ENCODE results near the gene STAT1.

Gene STAT1

GRCh38 chr2:191023235-191023679 is 9.3 kb upstream of the STAT1 start:
- 21% methylated on average over 4 of the region's 7 CpGs for WGBS (ENCODE audit: insufficient coverage)
- no peaks in the 10 kb centered on the region for H3K27me3 ChIP-seq (replicated peaks in 2 of 5; ENCODE audit: control insufficient read depth in 4 of 5, insufficient read depth in 5 of 5, low read length in 4 of 5)
- peak; percentile 40 to 91 (median 83) for DNase-seq
- no peaks in the 10 kb centered on the region for H3K36me3 ChIP-seq (ENCODE audit: control insufficient read depth in 4 of 4, insufficient read depth in 4 of 4, low read length in 3 of 4)
- H3K27ac ChIP-seq (ENCODE audit: insufficient read depth in 1 of 2, low read depth in 1 of 2, low read length in 2 of 2, poor library complexity in 1 of 2, severe bottlenecking in 2 of 2): no peak overlapping the region
- CTCF ChIA-PET: interaction anchor here (1.0 to 1.3 kb wide), 3 partner anchors 9 to 27 kb away, joined by 3 to 4 read pairs (median 4); no protein-coding TSS in a partner anchor
- POLR2A ChIA-PET: no interaction called here
- no peaks in the 10 kb centered on the region for H3K9me3 ChIP-seq (ENCODE audit: control extremely low read depth in 1 of 5, control insufficient read depth in 4 of 5, insufficient read depth in 2 of 5, low read depth in 1 of 5, low read length in 4 of 5)
- peak overlapping the region in 3 of 7 experiments; percentile 26 to 42 (median 32) for H3K4me3 ChIP-seq (ENCODE audit: control insufficient read depth in 1 of 7, extremely low read depth in 1 of 7, insufficient read depth in 4 of 7, low read depth in 2 of 7, low read length in 6 of 7)
- peaks cover 20 to 56% (median 37%) of the 10 kb centered on the region in 4 experiments for H3K4me1 ChIP-seq (ENCODE audit: control extremely low read depth in 1 of 4, control insufficient read depth in 4 of 4, insufficient read depth in 4 of 4, low read length in 3 of 4)

GRCh38 chr2:191020742-191021381 is 6.9 kb upstream of the STAT1 start:
- H3K36me3 ChIP-seq (ENCODE audit: control insufficient read depth in 4 of 4, insufficient read depth in 4 of 4, low read length in 3 of 4): no peaks in the 10 kb centered on the region
- WGBS (ENCODE audit: insufficient coverage): 9% methylated on average over 12 of the region's 14 CpGs
- peak overlapping the region; percentile 56 to 73 (median 68) for H3K4me3 ChIP-seq (ENCODE audit: control insufficient read depth in 1 of 7, extremely low read depth in 1 of 7, insufficient read depth in 4 of 7, low read depth in 2 of 7, low read length in 6 of 7)
- ChIA-PET CTCF (interaction anchor here (1.0 to 1.5 kb wide), 4 partner anchors 13 to 67 kb away, joined by 3 to 4 read pairs (median 3); no protein-coding TSS in a partner anchor), POLR2A (interaction anchor here (1.0 to 1.3 kb wide), 3 partner anchors 9 to 41 kb away, joined by 3 to 4 read pairs (median 3); no protein-coding TSS in a partner anchor)
- H3K9me3 ChIP-seq (ENCODE audit: control extremely low read depth in 1 of 5, control insufficient read depth in 4 of 5, insufficient read depth in 2 of 5, low read depth in 1 of 5, low read length in 4 of 5): no peaks in the 10 kb centered on the region
- DNase-seq: peak; percentile 55 to 78 (median 69)
- no peaks in the 10 kb centered on the region for H3K27me3 ChIP-seq (replicated peaks in 2 of 5; ENCODE audit: control insufficient read depth in 4 of 5, insufficient read depth in 5 of 5, low read length in 4 of 5)
- peak overlapping the region; percentile 99 for H3K27ac ChIP-seq (ENCODE audit: insufficient read depth in 1 of 2, low read depth in 1 of 2, low read length in 2 of 2, poor library complexity in 1 of 2, severe bottlenecking in 2 of 2)
- peaks cover 20 to 55% (median 35%) of the 10 kb centered on the region in 4 experiments for H3K4me1 ChIP-seq (ENCODE audit: control extremely low read depth in 1 of 4, control insufficient read depth in 4 of 4, insufficient read depth in 4 of 4, low read length in 3 of 4)

GRCh38 chr2:191020221-191020741 is 6.3 kb upstream of the STAT1 start:
- peak overlapping the region; percentile 56 to 73 (median 68) for H3K4me3 ChIP-seq (ENCODE audit: control insufficient read depth in 1 of 7, extremely low read depth in 1 of 7, insufficient read depth in 4 of 7, low read depth in 2 of 7, low read length in 6 of 7)
- peaks cover 20 to 53% (median 36%) of the 10 kb centered on the region in 4 experiments for H3K4me1 ChIP-seq (ENCODE audit: control extremely low read depth in 1 of 4, control insufficient read depth in 4 of 4, insufficient read depth in 4 of 4, low read length in 3 of 4)
- CTCF ChIA-PET: interaction anchor here (1.0 to 1.5 kb wide), 4 partner anchors 12 to 66 kb away, joined by 3 to 4 read pairs (median 3); no protein-coding TSS in a partner anchor
- H3K36me3 ChIP-seq (ENCODE audit: control insufficient read depth in 4 of 4, insufficient read depth in 4 of 4, low read length in 3 of 4): no peaks in the 10 kb centered on the region
- no peaks in the 10 kb centered on the region for H3K27me3 ChIP-seq (replicated peaks in 2 of 5; ENCODE audit: control insufficient read depth in 4 of 5, insufficient read depth in 5 of 5, low read length in 4 of 5)
- WGBS (ENCODE audit: insufficient coverage): under 1% methylated on average over 53 of the region's 59 CpGs
- POLR2A ChIA-PET: interaction anchor here (1.0 to 1.3 kb wide), 3 partner anchors 8 to 40 kb away, joined by 3 to 4 read pairs (median 3); no protein-coding TSS in a partner anchor
- peak overlapping the region; percentile 99 for H3K27ac ChIP-seq (ENCODE audit: insufficient read depth in 1 of 2, low read depth in 1 of 2, low read length in 2 of 2, poor library complexity in 1 of 2, severe bottlenecking in 2 of 2)
- no peaks in the 10 kb centered on the region for H3K9me3 ChIP-seq (ENCODE audit: control extremely low read depth in 1 of 5, control insufficient read depth in 4 of 5, insufficient read depth in 2 of 5, low read depth in 1 of 5, low read length in 4 of 5)
- DNase-seq: peak; percentile 97 to 99 (median 98)

GRCh38 chr2:191019376-191019775 is 5.4 kb upstream of the STAT1 start:
- no peaks in the 10 kb centered on the region for H3K9me3 ChIP-seq (ENCODE audit: control extremely low read depth in 1 of 5, control insufficient read depth in 4 of 5, insufficient read depth in 2 of 5, low read depth in 1 of 5, low read length in 4 of 5)
- H3K27ac ChIP-seq (ENCODE audit: insufficient read depth in 1 of 2, low read depth in 1 of 2, low read length in 2 of 2, poor library complexity in 1 of 2, severe bottlenecking in 2 of 2): no peak overlapping the region
- no peaks in the 10 kb centered on the region for H3K36me3 ChIP-seq (ENCODE audit: control insufficient read depth in 4 of 4, insufficient read depth in 4 of 4, low read length in 3 of 4)
- peaks cover 27 to 58% (median 43%) of the 10 kb centered on the region in 4 experiments for H3K4me1 ChIP-seq (ENCODE audit: control extremely low read depth in 1 of 4, control insufficient read depth in 4 of 4, insufficient read depth in 4 of 4, low read length in 3 of 4)
- no peaks in the 10 kb centered on the region for H3K27me3 ChIP-seq (replicated peaks in 2 of 5; ENCODE audit: control insufficient read depth in 4 of 5, insufficient read depth in 5 of 5, low read length in 4 of 5)
- no peak for DNase-seq
- WGBS (ENCODE audit: insufficient coverage): 100% methylated on average over 2 of the region's 3 CpGs
- peak overlapping the region in 1 of 7 experiments; percentile 68 for H3K4me3 ChIP-seq (ENCODE audit: control insufficient read depth in 1 of 7, extremely low read depth in 1 of 7, insufficient read depth in 4 of 7, low read depth in 2 of 7, low read length in 6 of 7)
- ChIA-PET CTCF (interaction anchor here (1.5 kb wide), 1 partner anchor 17 kb away, joined by 4 read pairs; no protein-coding TSS in a partner anchor), POLR2A (interaction anchor here (1.3 kb wide), 1 partner anchor 39 kb away, joined by 4 read pairs; no protein-coding TSS in a partner anchor)

- no peak for DNase-seq
- no peaks in the 10 kb centered on the region for H3K36me3 ChIP-seq (ENCODE audit: control insufficient read depth in 4 of 4, insufficient read depth in 4 of 4, low read length in 3 of 4)
- H3K9me3 ChIP-seq (ENCODE audit: control extremely low read depth in 1 of 5, control insufficient read depth in 4 of 5, insufficient read depth in 2 of 5, low read depth in 1 of 5, low read length in 4 of 5): no peaks in the 10 kb centered on the region
- no peak overlapping the region for H3K4me3 ChIP-seq (ENCODE audit: control insufficient read depth in 1 of 7, extremely low read depth in 1 of 7, insufficient read depth in 4 of 7, low read depth in 2 of 7, low read length in 6 of 7)
- WGBS (ENCODE audit: insufficient coverage): 100% methylated on average over 2 of the region's 3 CpGs
- H3K4me1 ChIP-seq (ENCODE audit: control extremely low read depth in 1 of 4, control insufficient read depth in 4 of 4, insufficient read depth in 4 of 4, low read length in 3 of 4): peaks cover 27 to 56% (median 43%) of the 10 kb centered on the region in 4 experiments
- ChIA-PET POLR2A (no interaction called here), CTCF (no interaction called here)
- H3K27me3 ChIP-seq (replicated peaks in 2 of 5; ENCODE audit: control insufficient read depth in 4 of 5, insufficient read depth in 5 of 5, low read length in 4 of 5): no peaks in the 10 kb centered on the region
- no peak overlapping the region for H3K27ac ChIP-seq (ENCODE audit: insufficient read depth in 1 of 2, low read depth in 1 of 2, low read length in 2 of 2, poor library complexity in 1 of 2, severe bottlenecking in 2 of 2)
Observed at GRCh38 chr2:191018643-191019119, 4.7 kb upstream of the STAT1 start.

- no peaks in the 10 kb centered on the region for H3K27me3 ChIP-seq (replicated peaks in 2 of 5; ENCODE audit: control insufficient read depth in 4 of 5, insufficient read depth in 5 of 5, low read length in 4 of 5)
- WGBS (ENCODE audit: insufficient coverage): no CpG with 5 or more reads among the region's 1 CpG
- CTCF ChIA-PET: no interaction called here
- no peaks in the 10 kb centered on the region for H3K9me3 ChIP-seq (ENCODE audit: control extremely low read depth in 1 of 5, control insufficient read depth in 4 of 5, insufficient read depth in 2 of 5, low read depth in 1 of 5, low read length in 4 of 5)
- H3K36me3 ChIP-seq (ENCODE audit: control insufficient read depth in 4 of 4, insufficient read depth in 4 of 4, low read length in 3 of 4): no peaks in the 10 kb centered on the region
- peaks cover 25 to 56% (median 42%) of the 10 kb centered on the region in 4 experiments for H3K4me1 ChIP-seq (ENCODE audit: control extremely low read depth in 1 of 4, control insufficient read depth in 4 of 4, insufficient read depth in 4 of 4, low read length in 3 of 4)
- no peak overlapping the region for H3K27ac ChIP-seq (ENCODE audit: insufficient read depth in 1 of 2, low read depth in 1 of 2, low read length in 2 of 2, poor library complexity in 1 of 2, severe bottlenecking in 2 of 2)
- DNase-seq: no peak
- H3K4me3 ChIP-seq (ENCODE audit: control insufficient read depth in 1 of 7, extremely low read depth in 1 of 7, insufficient read depth in 4 of 7, low read depth in 2 of 7, low read length in 6 of 7): no peak overlapping the region
- POLR2A ChIA-PET: no interaction called here
Observed at GRCh38 chr2:191018048-191018447, 4.1 kb upstream of the STAT1 start.

GRCh38 chr2:191015831-191016230 is 1.9 kb upstream of the STAT1 start:
- H3K27ac ChIP-seq (ENCODE audit: insufficient read depth in 1 of 2, low read depth in 1 of 2, low read length in 2 of 2, poor library complexity in 1 of 2, severe bottlenecking in 2 of 2): no peak overlapping the region
- H3K4me3 ChIP-seq (ENCODE audit: control insufficient read depth in 1 of 7, extremely low read depth in 1 of 7, insufficient read depth in 4 of 7, low read depth in 2 of 7, low read length in 6 of 7): no peak overlapping the region
- CTCF ChIA-PET: no interaction called here
- POLR2A ChIA-PET: no interaction called here
- WGBS (ENCODE audit: insufficient coverage): 100% methylated on average over 4 of the region's 8 CpGs
- no peak for DNase-seq
- H3K27me3 ChIP-seq (replicated peaks in 2 of 5; ENCODE audit: control insufficient read depth in 4 of 5, insufficient read depth in 5 of 5, low read length in 4 of 5): no peaks in the 10 kb centered on the region
- H3K36me3 ChIP-seq (ENCODE audit: control insufficient read depth in 4 of 4, insufficient read depth in 4 of 4, low read length in 3 of 4): peaks cover 0 to 11% (median 6%) of the 10 kb centered on the region in 4 experiments
- H3K9me3 ChIP-seq (ENCODE audit: control extremely low read depth in 1 of 5, control insufficient read depth in 4 of 5, insufficient read depth in 2 of 5, low read depth in 1 of 5, low read length in 4 of 5): no peaks in the 10 kb centered on the region
- peaks cover 16 to 53% (median 40%) of the 10 kb centered on the region in 4 experiments for H3K4me1 ChIP-seq (ENCODE audit: control extremely low read depth in 1 of 4, control insufficient read depth in 4 of 4, insufficient read depth in 4 of 4, low read length in 3 of 4)
